Urothelium cell line (cell line): ENCODE results near the gene FCHO1.

Experiments used
- DNase-seq: peaks from one replicate; pipeline ENCODE4 v3.0.0; 2011; ENCODE audit warnings: low spot score, mixed read lengths
- FAIRE-seq: peaks from 2 replicates; lab custom pipeline; 2011; peaks lifted over from hg19 to GRCh38; lab: Jason Lieb, UNC

Gene FCHO1, protein sequence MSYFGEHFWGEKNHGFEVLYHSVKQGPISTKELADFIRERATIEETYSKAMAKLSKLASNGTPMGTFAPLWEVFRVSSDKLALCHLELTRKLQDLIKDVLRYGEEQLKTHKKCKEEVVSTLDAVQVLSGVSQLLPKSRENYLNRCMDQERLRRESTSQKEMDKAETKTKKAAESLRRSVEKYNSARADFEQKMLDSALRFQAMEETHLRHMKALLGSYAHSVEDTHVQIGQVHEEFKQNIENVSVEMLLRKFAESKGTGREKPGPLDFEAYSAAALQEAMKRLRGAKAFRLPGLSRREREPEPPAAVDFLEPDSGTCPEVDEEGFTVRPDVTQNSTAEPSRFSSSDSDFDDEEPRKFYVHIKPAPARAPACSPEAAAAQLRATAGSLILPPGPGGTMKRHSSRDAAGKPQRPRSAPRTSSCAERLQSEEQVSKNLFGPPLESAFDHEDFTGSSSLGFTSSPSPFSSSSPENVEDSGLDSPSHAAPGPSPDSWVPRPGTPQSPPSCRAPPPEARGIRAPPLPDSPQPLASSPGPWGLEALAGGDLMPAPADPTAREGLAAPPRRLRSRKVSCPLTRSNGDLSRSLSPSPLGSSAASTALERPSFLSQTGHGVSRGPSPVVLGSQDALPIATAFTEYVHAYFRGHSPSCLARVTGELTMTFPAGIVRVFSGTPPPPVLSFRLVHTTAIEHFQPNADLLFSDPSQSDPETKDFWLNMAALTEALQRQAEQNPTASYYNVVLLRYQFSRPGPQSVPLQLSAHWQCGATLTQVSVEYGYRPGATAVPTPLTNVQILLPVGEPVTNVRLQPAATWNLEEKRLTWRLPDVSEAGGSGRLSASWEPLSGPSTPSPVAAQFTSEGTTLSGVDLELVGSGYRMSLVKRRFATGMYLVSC

DNA sequence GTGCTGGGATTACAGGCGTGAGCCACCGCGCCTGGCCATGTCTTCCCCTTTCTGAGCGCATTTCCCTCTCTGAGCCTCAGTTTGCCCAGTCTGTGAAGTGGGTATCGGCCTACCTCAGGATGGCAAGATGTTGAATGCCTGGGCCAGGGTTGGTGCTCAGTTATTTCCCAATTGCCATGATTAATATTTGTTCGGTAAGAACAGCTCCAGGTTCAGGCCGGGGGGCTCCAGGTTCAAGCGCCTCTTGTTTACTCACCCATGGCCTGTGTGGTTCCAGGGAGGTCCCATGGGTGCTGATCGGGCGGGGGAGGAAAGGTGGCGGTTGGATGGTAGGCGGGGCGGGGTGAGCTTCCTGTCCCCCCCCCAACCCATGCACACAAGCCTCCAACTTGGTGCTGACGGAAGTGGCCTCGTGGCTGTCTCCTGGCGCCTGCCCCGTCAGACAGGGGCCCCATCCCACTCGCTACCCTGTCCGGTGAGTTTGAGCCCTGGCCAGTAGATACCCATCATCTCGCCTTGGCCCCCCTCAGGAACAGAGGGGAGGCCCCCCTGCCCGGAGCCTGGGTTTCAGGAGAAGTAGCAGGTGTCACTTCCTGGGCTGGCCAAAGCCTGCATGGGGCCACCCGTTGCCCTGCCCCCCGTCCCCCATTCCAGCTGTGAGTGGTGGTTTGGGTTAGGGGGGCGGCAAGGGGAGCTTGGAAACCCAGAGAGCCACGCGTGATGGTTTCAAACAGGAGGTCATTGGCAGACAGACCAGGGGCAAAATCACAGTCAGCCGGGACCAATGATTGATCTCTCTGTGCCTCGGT lies at the start of gene FCHO1:
FCHO1 (plus strand) TSS at position 375 of the 809 bp plus-strand sequence. CDS start 3,688 bp downstream, outside the sequence.
- FAIRE-seq (no peak), DNase-seq (no peak)

DNA sequence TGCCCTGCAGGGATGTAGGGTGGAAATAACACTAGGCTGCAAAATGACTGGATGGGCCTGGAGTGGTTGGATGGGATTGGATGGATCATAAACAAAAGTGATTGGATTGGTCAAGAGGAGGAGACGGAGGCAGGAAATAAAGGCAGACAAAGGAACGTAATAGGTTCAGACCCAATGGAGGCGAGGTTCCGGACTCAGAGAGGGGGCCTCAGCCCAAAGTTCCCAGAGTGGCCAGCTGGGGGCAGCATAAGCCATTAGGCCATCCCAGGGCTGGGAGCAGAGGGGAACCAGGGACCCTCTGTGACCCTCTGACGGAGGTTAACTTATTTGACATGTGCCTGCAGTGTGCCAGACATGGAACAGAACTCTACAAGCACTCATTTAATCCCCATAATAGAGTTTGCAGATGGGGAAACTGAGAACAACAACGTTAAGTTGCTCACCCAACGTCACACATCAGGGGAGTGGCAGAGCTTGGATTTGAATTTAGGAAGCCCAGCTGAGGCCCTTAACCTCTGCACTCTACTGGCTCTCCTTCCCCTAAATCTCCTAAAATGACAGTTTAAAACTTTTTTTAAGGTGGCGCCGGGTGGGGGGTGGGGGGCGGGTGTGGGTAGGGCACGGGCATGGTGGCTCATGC lies 47.3 kb upstream of the FCHO1 start:
- no peak for DNase-seq

GRCh38 chr19:17706750-17707181 lies 44.5 kb upstream of the FCHO1 start:
- FAIRE-seq (no peak), DNase-seq (no peak)

More for the DNA sequence above, 47.3 kb upstream of the FCHO1 start:
- no peak for FAIRE-seq

GRCh38 chr19:17711851-17712250 lies 39.4 kb upstream of the FCHO1 start:
- FAIRE-seq (no peak), DNase-seq (no peak)

- DNase-seq (no peak), FAIRE-seq (no peak)
Measured at GRCh38 chr19:17716309-17716929, 34.9 kb upstream of the FCHO1 start.

DNA sequence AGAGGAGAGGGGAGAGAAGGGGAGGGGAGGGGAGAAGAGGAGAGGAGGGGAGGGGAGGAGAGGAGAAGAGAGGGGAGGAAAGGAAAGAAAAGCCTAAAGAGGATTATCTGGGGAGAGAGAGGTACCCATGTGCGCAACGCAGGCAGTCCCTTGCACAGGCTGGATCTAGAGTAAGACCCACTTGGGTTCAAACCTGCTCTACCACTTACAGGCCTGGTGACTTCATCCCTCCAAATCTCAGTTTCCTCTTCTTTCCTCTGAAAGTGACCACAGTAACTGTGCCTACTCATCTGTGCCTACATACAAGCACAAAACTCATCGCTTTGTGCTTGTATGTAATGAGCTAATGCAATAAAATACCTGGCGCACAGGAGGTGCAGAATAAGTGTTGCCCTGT lies 32.7 kb upstream of the FCHO1 start:
- FAIRE-seq (no peak), DNase-seq (no peak)

- DNase-seq (peak; percentile 83), FAIRE-seq (no peak)
Measured at GRCh38 chr19:17718947-17719711, 32.1 kb upstream of the FCHO1 start, which contains the start of gene MAP1S. Gene MAP1S (plus strand): TSS chr19:17719480. CDS start chr19:17719503, 23 bp downstream.

DNA sequence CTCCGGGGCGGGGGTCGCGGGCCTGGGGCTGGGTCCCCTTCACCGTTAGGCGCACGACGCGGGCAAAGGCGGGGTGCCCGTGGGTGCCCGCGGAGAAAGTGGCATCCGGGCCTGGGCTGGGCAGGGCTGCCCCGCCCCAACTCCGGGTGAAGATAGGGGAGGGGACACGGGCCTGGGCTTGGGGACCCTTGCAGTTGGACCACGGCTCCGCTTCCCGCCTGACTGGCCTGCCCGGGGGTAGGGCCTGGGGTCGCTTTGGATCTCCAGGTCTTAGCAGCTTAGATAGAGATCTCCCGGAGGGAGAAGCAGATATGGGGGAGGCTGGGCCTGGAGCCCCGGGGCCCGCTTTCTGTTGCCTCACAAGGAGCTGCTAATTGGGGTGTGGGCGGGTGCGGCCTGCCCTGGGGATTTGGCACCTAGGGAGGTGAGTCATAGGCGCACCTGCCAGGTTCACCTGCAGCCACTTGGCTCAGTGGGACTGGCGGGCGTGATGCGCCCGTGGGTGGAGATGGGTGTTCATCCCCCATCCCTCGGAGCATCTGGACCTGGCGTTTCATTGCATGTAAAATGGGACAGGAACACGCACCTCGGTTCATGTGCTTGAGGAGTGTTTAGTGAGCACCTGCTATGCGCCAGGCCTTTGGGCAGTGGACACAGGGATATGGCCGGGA lies 31.4 kb upstream of the FCHO1 start:
- FAIRE-seq (no peak), DNase-seq (no peak)

GRCh38 chr19:17720440-17720839 lies 30.8 kb upstream of the FCHO1 start:
- FAIRE-seq (no peak), DNase-seq (no peak)

DNA sequence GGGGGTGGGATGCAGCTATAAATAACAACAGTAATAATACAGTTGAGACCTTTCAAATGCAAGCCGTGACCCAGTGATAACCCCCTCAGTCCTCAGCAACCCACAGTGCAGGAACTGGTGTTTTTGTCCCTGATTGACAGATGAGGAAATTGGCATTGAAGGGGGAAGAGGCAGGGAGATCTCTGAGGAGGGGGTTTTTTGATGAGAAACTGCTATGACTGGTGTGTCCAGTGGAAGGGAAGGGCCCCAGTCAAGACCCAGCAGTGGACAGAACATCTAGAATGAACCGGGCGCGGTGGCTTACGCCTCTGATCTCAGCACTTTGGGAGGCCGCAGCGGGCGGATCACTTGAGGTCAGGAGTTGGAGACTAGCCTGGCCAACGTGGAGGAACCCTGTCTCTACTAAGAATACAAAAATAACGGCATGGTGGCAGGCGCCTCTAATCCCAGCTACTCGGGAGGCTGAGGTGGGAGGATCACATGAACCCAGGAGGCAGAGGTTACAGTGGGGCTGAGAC lies 30.1 kb upstream of the FCHO1 start:
- DNase-seq, result no peak
- FAIRE-seq, result no peak

- FAIRE-seq, result no peak
- DNase-seq, result no peak
Measured at GRCh38 chr19:17721821-17722220, 29.5 kb upstream of the FCHO1 start.

- FAIRE-seq (no peak), DNase-seq (no peak)
Measured at GRCh38 chr19:17722655-17723240, 28.5 kb upstream of the FCHO1 start.

DNA sequence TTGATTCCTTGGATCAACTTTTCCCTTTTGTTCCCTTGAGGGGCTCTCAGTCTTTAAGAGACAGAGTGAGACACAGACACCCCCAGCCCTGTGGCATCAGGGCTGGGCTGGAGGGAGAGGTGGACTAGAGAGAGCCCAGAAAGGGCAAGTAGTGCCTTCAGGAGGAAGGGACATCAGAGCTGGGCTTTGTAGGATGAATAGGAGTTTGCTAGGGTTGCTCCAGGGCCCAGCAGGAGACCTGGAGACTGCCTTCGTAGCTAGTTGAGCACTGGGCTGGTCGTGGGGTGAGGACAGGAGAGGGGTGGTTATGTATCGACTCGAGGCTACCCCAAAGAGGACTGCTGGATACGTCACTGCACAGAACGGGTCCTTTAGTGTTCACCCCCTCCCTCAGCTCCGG lies 26.6 kb upstream of the FCHO1 start:
- DNase-seq, result no peak
- FAIRE-seq, result no peak

DNA sequence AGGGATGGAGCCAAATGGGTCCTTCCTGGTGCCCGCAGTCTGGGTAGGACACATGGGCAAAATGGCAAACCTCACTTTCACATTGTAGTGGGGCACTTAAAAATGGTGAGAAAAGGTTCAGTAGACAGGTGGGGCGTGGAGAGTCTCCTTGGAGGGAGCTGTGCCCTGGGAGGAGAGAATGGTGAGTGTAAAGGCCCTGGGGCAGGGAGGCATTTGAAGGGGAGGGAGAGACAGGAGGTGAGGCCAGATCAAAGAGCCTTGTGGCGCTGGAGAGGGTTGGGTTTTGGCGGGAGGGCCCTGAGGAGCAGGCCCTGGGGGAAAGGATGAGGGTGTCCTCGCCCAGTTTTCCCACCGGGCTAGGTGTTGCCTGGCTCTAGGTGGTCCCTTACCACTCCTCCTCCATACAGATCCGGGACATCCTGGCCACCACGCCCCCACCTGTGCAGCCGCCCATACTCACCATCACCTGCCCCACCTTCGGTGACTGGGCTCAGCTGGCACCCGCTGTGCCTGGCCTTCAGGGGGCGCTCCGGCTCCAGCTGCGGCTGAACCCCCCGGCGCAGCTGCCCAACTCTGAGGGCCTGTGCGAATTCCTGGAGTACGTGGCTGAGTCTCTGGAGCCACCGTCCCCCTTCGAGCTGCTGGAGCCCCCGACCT lies 25.7 kb upstream of the FCHO1 start:
- FAIRE-seq, result no peak
- DNase-seq, result no peak

DNA sequence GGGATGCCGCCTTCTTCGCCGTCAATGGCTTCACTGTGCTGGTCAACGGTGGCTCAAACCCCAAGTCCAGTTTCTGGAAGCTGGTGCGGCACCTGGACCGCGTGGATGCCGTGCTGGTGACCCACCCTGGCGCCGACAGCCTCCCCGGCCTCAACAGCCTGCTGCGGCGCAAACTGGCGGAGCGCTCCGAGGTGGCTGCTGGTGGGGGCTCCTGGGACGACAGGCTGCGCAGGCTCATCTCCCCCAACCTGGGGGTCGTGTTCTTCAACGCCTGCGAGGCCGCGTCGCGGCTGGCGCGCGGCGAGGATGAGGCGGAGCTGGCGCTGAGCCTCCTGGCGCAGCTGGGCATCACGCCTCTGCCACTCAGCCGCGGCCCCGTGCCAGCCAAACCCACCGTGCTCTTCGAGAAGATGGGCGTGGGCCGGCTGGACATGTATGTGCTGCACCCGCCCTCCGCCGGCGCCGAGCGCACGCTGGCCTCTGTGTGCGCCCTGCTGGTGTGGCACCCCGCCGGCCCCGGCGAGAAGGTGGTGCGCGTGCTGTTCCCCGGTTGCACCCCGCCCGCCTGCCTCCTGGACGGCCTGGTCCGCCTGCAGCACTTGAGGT lies 25.0 kb upstream of the FCHO1 start:
- DNase-seq (no peak), FAIRE-seq (no peak)

- DNase-seq, result no peak
- no peak for FAIRE-seq
Measured at GRCh38 chr19:17726964-17727773, 24.1 kb upstream of the FCHO1 start.
